Measurements from ENCODE around the gene HOXA1. TPM values are rescaled to one million over a fixed set of nuclear protein-coding genes. Genes with fewer than 3 reads are reported as not detected.

HOXA1 gene
- total RNA-seq, 1 donor from 2014 or later: 0.08 TPM

- no peak for DNase-seq (ENCODE audit: low spot score)
Observed at GRCh38 chr7:27106901-27107240, 11.1 kb upstream of the HOXA1 start.

DNA sequence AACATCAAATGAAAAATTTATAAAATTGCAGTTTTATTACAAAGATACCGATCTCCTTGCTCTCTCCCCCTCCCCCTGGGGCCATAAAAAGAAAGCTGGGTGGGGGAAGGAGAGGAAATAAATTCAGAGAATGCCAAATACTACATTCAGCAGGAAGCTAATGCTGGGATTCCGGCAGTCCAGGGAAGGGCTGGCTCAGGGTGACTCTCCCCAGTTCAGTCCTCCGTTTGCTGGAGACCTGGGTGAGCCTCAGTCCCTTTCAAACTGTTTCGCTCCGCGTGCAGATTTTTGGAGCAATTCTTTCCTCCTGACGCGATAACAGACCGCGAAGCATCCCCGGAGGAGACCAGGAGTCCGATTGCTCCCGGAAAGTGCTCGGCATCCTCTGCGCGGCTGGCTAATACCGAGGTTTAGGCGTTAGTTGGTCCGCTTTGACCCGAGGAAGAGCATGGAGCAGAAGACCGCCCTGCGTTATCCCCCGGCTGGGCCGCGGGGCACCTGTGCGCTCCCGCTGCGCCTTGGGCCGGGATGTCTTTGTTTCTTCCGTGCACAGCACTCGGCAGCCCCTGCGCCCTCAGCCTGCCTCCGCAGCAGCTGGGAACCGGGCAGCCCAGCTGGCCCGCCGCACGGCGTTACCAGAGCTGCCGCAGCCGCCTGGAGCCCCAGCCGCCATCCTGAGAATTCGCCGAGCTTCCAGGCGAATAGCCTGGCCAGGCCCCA is 10.5 kb upstream of the HOXA1 start:
- DNase-seq (ENCODE audit: low spot score): no peak
- ATAC-seq: peak; percentile 29

More at GRCh38 chr7:27106901-27107240, 11.1 kb upstream of the HOXA1 start:
- no peak for ATAC-seq

DNA sequence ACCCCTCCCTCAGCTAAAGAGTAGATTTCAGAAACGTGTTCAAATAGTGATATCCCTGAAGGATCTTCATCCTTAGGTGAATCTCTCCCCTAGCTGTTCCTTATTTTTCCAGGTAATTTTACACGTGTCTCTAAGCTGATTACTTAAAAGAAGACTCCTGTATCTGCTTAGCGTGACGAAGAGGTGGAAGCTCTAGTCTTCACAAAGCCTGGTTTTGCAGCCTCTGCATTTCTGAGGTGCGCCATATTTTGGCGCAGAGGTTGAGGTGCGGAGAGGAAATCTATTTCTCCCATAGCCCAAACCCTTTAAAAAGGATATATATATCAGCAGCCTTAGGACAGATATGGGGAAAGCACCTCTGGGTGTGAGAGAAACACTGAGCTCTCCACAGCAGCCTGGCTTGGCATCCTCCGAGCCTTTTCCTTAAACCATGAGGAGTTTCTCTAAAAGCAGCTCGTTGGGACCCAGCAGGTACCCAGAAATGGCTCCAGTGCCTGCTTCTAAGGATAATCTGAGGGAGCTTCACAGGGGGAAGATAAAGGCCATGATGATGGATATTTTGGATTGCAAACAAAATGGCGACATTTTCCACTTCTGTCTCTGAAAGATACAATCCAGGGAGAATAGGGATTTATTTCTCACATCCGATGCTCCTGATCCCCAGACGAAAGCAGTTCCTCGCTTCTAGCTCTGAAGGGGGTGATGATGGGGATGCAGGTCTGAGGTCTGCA is 9.7 kb upstream of the HOXA1 start:
- DNase-seq (ENCODE audit: low spot score) (no peak), ATAC-seq (no peak)

GRCh38 chr7:27104341-27105058 is 8.7 kb upstream of the HOXA1 start:
- DNase-seq (ENCODE audit: low spot score): no peak
- no peak for ATAC-seq

GRCh38 chr7:27103489-27104226 is 7.9 kb upstream of the HOXA1 start:
- no peak for DNase-seq (ENCODE audit: low spot score)
- no peak for ATAC-seq

GRCh38 chr7:27102581-27103442 is 7.0 kb upstream of the HOXA1 start, which contains the start of gene HOXA2:
Gene HOXA2, minus strand, starts transcription at chr7:27102683. Its CDS starts 183 bp downstream, at chr7:27102500.
- peak; percentile 36 for ATAC-seq
- no peak for DNase-seq (ENCODE audit: low spot score)

GRCh38 chr7:27101957-27102580 is 6.3 kb upstream of the HOXA1 start:
- ATAC-seq (no peak), DNase-seq (ENCODE audit: low spot score) (no peak)

GRCh38 chr7:27101171-27101956 is 5.6 kb upstream of the HOXA1 start:
- DNase-seq (ENCODE audit: low spot score): no peak
- ATAC-seq: no peak

- ATAC-seq (no peak), DNase-seq (ENCODE audit: low spot score) (no peak)
Observed at GRCh38 chr7:27100694-27101170, 4.9 kb upstream of the HOXA1 start.

GRCh38 chr7:27099453-27100370 is 3.9 kb upstream of the HOXA1 start:
- DNase-seq (ENCODE audit: low spot score) (no peak), ATAC-seq (no peak)

GRCh38 chr7:27098578-27099451 is 3.0 kb upstream of the HOXA1 start:
- ATAC-seq (no peak), DNase-seq (ENCODE audit: low spot score) (no peak)

DNA sequence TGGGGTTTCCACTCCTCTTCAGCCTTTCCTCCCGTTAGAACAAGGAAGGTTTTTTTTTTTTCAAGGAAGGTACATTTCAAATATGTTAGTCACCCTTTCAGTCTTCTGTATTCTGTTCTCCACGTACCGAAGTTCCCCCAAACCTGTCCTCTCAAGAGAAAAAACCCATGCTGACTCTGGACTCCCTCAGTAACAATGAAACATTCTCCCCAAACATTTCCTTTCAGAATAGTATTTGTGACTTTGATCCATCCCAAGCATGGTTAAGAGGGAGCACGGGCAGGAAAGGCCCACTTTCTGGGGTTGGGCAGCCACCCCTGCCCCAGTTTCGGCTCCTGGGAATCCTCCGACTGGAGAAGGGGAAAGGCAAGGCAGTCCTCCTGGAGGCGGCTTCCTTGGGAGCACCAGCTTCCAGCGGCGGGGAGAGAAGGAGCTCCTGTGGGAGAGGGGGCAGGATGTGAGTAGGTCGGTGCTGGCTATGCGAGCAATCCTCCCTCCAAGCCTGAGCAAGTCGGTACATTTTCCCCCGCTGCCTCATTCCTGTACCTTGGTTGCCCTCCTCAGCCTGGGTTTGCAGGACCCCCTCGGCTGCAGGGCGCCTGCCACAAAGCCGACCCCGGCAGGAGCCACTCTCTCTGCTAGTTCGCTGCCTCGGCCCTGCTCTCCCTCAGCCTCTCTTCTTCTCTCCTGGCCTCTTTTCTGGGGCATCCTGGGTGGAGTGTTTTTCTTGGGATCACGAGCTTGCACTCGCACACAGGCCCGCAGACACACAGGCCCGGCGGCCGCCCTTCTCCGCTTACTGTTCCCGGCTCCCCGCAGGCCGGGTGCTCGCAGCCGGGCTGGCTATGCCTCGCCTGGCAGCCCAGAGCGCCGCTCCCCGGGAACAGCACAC is 2.1 kb upstream of the HOXA1 start:
- no peak for DNase-seq (ENCODE audit: low spot score)
- no peak for ATAC-seq

DNA sequence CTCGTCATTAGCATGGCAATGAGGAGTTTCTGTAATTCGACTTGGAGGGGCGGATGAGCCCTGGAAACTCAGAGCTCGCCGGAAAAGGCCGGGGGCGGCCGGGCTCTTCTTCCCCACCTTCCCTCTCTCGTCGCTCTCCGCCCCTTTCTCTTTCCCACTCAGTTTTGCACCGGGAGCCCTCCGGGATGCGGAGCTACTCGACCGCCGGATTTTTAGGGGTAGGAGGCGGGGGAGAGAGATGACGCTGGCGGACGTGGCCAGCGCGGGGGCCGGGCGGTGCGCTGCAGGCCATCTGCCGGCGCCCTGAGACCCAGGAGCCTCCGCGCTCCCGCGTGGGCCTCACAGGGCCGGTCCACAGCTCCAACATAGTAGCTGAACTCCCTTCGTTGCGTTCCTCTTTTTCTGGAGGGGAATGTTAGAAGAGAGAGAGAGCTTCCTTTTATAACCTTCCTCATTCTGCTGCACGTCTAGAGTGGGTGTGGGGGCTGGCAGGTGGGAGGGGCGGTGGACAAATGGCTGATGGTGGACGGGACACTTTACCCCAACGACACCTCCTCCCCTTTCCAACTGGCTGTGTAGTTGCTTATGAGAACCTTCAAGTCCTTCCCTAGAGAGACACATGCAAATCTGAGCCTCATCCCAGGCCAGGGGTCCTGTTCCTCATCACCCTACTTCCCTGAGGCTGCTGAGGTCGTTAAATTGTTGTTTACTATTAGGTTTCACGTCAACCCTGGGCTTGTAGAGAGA is 1.1 kb upstream of the HOXA1 start:
- no peak for DNase-seq (ENCODE audit: low spot score)
- ATAC-seq: peak; percentile 49

GRCh38 chr7:27095050-27095896 is 527 bp downstream of the HOXA1 start:
- no peak for DNase-seq (ENCODE audit: low spot score)
- ATAC-seq: no peak

Measured in left lobe of liver (tissue), 2 donors.